KBM-7 (cell line): ENCODE results near the gene ATG4C.
A peak's percentile ranks its signal among the peaks of the same experiment; 100 is the strongest.

Source experiments
- DNase-seq: peaks from one replicate; pipeline ENCODE4 v3.0.0-alpha.2; 2015
- in situ Hi-C: fragments of 300-500 bp; cut with MboI; formaldehyde crosslinking; loops from 2 replicates; pipeline ENCODE4 v1.14.3; 2020; ENCODE audit warnings: low sequenced_read_pairs, low pct_unique_long_range_greater_than_20kb, mixed read lengths

ATG4C gene

GRCh38 chr1:62887799-62888507, 104.0 kb downstream of the ATG4C start:
- in situ Hi-C loops: no loop called here
- no peak for DNase-seq

- in situ Hi-C loops: no loop called here
- no peak for DNase-seq
Measured at GRCh38 chr1:62891956-62892562, 108.1 kb downstream of the ATG4C start.

DNA sequence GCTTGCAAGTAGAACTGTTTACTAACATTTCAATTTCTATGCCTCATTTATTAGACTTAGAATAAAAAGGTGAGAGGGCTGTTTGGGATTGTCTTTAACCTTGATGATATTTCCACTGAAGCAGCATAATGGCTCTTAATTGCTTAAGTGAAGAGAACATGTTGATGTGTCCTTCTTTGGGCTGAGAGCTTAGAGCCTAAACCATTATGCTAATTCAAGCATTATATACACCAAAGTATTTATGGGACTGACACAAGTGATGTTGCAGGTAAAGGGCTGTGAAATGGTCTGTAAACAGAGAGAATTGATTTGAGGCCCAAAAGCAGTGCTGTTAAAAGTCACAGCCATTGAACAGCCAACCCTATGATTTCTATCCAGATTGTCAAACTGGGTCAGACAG, 113.9 kb downstream of the ATG4C start:
- in situ Hi-C loops: no loop called here
- no peak for DNase-seq

DNA sequence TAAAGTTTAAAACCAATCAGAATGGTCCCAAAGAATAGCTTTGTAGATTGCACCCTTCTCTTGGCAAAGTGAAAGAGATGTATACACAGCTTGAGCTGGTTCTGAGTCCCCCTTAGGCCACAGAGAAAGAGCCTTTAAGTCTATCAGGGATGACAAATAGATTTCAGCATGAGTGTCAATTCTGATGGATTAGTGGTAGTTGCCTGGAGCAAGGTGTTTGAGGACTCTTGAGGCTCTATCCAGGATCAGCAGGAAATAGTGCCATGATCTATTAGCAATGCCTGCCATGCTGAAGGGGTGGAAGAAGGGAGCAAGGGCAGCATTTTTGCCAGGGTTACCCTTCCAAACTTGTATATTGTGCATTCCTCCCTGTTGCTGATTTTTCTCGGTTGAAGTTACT, 116.6 kb downstream of the ATG4C start:
- in situ Hi-C loops: no loop called here
- DNase-seq: no peak

DNA sequence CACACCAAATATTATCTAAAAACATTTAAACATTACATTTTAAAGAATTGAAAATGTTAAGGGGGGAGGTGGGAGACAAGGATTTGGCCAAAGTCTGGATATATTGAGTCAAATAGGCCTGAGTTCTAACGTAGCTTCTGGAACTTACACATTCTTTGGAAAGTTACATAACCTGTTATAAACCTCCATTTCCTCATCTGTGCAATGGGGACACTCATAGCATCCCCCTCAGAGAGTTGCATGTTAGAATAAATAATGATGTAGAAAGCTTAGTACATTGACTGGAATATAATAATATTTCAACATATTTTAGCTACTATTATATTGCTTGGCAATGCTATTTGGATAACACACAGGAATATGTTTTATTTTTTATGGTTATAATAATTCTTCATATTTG, 117.7 kb downstream of the ATG4C start:
- in situ Hi-C loops: no loop called here
- DNase-seq: no peak

DNA sequence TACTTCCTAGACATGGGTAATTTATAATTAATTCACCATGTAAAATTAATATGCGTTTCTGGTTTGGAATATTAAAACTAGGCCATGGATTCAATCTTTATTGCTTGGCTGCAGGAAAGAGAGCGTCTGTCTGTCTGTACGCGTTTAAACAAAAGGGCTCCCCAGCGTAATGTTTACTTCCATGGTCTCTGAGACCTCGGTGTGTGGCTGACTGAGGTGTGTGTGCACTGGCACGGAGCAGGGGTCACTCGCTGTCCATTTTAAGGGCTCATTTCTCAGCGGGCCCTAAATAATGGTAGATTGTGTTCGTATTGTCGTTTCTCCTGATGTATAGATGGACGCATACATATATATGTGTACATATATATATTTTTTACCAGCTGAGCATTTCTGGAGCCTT, 119.6 kb downstream of the ATG4C start:
- in situ Hi-C loops: no loop called here

DNA sequence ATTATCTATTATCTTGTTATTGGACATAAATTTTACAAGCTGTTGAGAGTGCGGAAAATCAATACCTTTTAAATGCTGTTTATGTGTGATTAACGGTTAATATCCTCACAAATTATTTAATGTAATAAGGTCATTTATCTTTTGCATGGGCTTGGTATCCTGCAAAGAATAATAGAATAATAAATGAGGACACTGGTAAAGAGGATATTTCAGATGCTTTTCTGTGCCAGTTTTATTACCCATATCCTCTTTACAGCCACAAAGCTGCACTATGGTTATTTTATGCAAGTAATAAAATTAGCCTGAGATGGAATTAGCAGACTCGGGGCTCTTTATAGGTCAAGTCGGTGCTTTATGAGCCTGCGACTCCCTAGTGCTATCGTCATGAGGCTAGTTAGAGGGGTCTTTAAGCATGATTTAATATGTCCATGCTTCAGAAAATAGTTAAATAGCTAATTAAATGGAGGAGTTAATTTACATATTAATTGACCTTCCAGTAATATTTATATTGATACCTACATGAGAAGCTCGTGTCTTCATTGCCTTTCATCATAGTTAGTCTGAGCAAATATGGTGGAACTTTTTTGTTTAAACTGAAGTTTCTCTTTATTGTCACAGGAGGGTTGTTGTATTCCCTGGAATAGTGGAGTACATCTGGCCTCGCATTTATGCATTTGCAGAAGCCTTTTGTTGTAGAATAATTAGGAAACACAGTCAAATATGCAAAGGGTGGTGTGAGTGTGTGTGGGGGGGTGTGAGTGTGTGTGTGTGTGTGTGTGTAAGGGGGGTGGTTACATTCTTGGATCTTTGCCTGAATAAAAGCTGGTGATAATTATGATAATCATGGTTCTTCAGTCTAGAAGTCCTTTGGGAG, 120.3 kb downstream of the ATG4C start:
- DNase-seq: no peak
- in situ Hi-C loops: no loop called here

More for the DNA sequence above, 119.6 kb downstream of the ATG4C start:
- DNase-seq: no peak

- DNase-seq: no peak
- in situ Hi-C loops: no loop called here
Measured at GRCh38 chr1:62904856-62905225, 120.9 kb downstream of the ATG4C start.

DNA sequence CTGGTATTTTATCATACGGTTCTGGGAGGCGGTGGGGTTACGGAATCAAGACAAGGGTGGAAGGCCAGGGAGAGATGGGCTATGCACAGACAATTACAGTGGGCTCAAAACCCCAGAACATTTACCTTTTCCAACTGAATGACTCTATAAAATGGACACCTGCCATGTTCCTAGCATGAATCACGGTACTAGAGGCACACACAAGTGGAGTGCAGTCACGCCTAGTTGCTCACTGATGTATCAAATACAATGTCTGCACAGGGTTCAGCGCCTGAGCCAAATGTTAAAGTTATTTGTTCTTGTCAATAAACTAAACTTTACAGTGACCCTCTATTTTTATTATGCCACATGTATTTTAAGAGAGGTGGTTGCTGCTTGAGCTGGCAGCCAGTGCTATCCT, 121.4 kb downstream of the ATG4C start:
- in situ Hi-C loops: no loop called here
- no peak for DNase-seq

- in situ Hi-C loops: no loop called here
- no peak for DNase-seq
Measured at GRCh38 chr1:62905872-62906271, 121.9 kb downstream of the ATG4C start.

DNA sequence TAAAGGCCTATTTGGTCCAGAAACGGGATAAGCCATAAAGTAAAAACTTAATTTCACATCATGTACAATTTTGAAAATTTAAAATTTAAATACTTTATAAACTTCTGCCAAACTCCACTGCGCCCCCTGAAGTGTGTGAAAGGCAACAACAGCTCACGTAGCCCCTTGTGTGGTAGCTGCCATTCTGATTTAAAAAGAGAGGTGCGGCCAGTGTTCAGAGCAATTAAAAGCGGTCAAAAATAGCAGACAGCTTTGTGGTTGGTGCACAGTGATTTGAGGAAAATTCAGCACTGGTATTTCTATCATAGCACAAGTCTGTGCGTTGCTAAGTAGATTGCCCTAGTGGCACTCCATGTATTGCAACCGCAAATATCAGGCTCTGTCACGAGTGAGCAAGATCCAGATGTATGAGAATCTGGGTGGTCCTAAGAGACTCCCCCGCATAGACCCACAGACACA, 122.5 kb downstream of the ATG4C start:
- in situ Hi-C loops: no loop called here

GRCh38 chr1:62908168-62908695, 124.3 kb downstream of the ATG4C start:
- no peak for DNase-seq
- in situ Hi-C loops: no loop called here

More for the DNA sequence above, 122.5 kb downstream of the ATG4C start:
- peak; percentile 9 for DNase-seq

GRCh38 chr1:62912028-62912638, 128.2 kb downstream of the ATG4C start:
- peak; percentile 20 for DNase-seq
- in situ Hi-C loops: no loop called here
